ENCODE results near the gene SNX2. TPM values are rescaled to one million over a fixed set of nuclear protein-coding genes. Genes with fewer than 3 reads are reported as not detected.

SNX2 gene
- total RNA-seq, 1 donor from 2014 or later, result 67.3 TPM

DNA sequence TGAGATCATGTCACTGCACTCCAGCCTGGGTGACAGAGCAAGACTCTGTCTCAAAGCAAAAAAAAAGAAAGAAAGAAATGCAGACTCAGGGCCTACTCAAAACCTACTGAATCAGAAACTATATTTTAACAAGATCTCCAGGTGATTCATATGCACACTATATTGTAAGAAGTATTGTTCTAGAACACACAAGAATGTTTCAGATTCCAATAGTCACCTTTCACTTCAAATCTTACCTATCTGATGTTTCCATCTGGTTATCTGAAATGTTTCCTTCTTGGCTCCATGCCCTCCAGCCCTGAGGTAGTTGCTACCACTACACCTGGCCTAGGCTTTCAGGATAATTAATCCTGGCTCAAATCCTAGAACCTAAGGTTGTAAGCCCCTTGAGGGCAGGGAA is 36.8 kb upstream of the SNX2 start:
- Mint-ChIP-seq H3K4me1 (ENCODE audit: unreplicated experiment) (no peaks in the 10 kb centered on the region), H3K36me3 (no peaks in the 10 kb centered on the region), H3K27me3 (no peaks in the 10 kb centered on the region), H3K9me3 (no peaks in the 10 kb centered on the region), H3K4me3 (no peak overlapping the region), H3K27ac (no peak overlapping the region)
- DNase-seq (ENCODE audit: extremely low spot score, unreplicated experiment), result no peak
- TF ChIP-seq, protein P1, sequence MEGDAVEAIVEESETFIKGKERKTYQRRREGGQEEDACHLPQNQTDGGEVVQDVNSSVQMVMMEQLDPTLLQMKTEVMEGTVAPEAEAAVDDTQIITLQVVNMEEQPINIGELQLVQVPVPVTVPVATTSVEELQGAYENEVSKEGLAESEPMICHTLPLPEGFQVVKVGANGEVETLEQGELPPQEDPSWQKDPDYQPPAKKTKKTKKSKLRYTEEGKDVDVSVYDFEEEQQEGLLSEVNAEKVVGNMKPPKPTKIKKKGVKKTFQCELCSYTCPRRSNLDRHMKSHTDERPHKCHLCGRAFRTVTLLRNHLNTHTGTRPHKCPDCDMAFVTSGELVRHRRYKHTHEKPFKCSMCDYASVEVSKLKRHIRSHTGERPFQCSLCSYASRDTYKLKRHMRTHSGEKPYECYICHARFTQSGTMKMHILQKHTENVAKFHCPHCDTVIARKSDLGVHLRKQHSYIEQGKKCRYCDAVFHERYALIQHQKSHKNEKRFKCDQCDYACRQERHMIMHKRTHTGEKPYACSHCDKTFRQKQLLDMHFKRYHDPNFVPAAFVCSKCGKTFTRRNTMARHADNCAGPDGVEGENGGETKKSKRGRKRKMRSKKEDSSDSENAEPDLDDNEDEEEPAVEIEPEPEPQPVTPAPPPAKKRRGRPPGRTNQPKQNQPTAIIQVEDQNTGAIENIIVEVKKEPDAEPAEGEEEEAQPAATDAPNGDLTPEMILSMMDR (conservative IDR thresholded peaks at IDR 0.05), result no peak

DNA sequence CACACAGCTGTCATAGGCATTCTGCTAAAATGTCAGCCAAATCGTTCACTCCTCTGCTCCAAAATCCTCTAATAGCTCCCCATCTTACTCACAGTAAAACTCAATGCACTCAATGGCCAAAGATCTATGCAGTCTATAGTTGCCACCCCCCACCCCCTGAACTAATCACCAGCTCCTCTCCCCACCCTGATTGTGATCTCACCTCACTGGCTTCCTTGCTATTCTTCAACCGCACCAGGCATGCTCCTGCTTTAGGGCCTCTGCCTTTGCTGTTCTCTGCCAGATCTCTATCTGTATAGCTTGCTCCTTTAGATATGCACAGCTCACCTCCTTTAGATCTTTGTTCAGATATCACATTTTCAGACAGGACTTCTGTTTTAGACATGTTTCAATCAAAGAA is 33.2 kb upstream of the SNX2 start:
- DNase-seq (ENCODE audit: extremely low spot score, unreplicated experiment), result no peak
- H3K4me3 Mint-ChIP-seq, result no peak overlapping the region
- H3K27me3 Mint-ChIP-seq, result peaks cover 3% of the 10 kb centered on the region
- no peaks in the 10 kb centered on the region for H3K4me1 Mint-ChIP-seq (ENCODE audit: unreplicated experiment)
- no peaks in the 10 kb centered on the region for H3K36me3 Mint-ChIP-seq
- TF ChIP-seq, protein P1 (conservative IDR thresholded peaks at IDR 0.05), result no peak
- no peak overlapping the region for H3K27ac Mint-ChIP-seq
- H3K9me3 Mint-ChIP-seq, result no peaks in the 10 kb centered on the region

DNA sequence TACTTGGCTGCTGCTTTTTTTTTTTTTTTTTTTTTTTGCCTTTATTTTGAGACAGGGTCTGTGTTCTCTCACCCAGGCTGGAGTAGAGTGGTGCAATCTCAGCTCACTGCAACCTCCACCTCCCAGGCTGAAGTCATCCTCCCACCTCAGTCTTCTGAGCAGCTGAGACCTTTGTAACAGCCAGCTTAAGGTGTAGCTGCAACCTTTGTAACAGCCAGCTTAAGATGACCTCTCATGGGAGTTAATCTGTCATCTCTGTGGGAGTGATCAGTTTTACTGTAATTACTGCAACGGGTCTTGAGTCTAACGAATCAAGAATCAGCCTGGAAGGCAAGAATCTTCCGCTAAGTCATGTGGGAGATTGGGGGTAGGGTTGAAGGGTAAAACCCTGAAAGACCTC is 31.6 kb upstream of the SNX2 start:
- Mint-ChIP-seq H3K36me3 (no peaks in the 10 kb centered on the region), H3K27ac (no peak overlapping the region), H3K4me1 (ENCODE audit: unreplicated experiment) (no peaks in the 10 kb centered on the region), H3K9me3 (no peaks in the 10 kb centered on the region), H3K4me3 (no peak overlapping the region), H3K27me3 (peaks cover 5% of the 10 kb centered on the region)
- no peak for DNase-seq (ENCODE audit: extremely low spot score, unreplicated experiment)
- TF ChIP-seq, protein P1 (conservative IDR thresholded peaks at IDR 0.05), result no peak

DNA sequence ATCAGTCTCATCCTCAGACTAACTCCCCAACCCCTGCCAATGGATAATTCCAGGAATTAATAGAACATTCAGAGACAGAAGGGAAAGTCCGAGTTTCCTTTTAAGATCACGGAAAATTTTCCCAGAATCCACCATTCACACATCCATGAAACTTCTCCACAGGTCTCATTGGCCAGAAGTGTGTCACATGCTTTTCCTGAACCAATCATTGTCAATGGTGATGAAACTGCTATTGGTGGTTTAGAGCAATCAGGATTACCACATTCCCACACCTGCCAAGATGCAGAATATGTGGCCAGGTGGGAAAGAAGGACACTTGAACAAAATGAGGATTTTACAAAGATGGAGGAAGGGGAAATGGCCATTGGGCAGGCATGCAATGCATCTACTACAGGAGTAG is 29.3 kb upstream of the SNX2 start:
- Mint-ChIP-seq H3K36me3 (no peaks in the 10 kb centered on the region), H3K27ac (no peak overlapping the region), H3K9me3 (no peaks in the 10 kb centered on the region), H3K4me1 (ENCODE audit: unreplicated experiment) (no peaks in the 10 kb centered on the region), H3K4me3 (no peak overlapping the region), H3K27me3 (peaks cover 5% of the 10 kb centered on the region)
- TF ChIP-seq, protein P1 (conservative IDR thresholded peaks at IDR 0.05), result no peak
- no peak for DNase-seq (ENCODE audit: extremely low spot score, unreplicated experiment)

DNA sequence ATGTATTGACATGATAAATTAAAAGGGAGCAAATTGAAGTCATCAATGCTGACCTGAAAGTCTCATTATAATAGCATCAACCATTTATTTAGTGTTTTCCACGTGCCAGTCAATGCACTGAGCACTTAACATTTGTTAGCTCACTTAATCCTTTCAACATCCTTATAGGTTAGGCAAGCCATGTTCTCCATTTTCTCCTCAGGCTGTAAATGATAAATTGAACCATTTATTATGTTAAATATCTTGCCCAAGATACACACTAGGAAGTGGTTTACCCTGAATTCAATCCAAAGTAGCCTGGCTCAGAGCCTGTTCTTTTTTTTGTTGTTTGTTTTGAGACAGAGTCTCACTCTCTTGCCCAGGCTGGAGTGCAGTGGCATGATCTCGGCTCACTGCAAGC is 25.0 kb upstream of the SNX2 start:
- Mint-ChIP-seq H3K36me3 (no peaks in the 10 kb centered on the region), H3K27ac (no peak overlapping the region), H3K4me1 (ENCODE audit: unreplicated experiment) (peaks cover 3% of the 10 kb centered on the region), H3K4me3 (no peak overlapping the region), H3K27me3 (peaks cover 8% of the 10 kb centered on the region), H3K9me3 (peaks cover 8% of the 10 kb centered on the region)
- no peak for DNase-seq (ENCODE audit: extremely low spot score, unreplicated experiment)
- TF ChIP-seq, protein P1 (conservative IDR thresholded peaks at IDR 0.05), result no peak

DNA sequence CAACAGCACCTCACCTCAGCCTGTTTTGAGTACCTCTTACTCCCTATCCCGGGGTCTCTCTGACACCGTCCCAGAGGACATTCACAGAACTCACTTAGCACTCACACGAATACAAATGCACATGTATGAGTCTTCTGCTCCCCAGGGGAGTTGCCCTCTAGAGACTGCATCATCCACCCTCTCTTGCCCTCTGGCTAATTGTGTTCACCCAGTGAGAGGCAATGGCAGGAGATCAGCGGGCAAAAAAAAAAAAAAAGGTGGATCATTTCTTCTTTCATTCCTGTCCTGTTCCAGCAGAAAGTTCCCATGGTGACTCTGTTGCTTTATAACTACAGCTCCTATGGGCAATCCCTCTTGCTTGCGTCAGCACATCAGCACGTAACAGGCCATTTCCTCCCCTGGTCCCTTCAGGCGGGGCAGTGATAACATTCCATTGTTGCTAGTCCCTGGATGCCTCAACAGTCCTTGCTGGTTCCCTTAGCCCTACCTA is 23.5 kb upstream of the SNX2 start:
- peaks cover 3% of the 10 kb centered on the region for H3K4me1 Mint-ChIP-seq (ENCODE audit: unreplicated experiment)
- TF ChIP-seq, protein P1 (conservative IDR thresholded peaks at IDR 0.05), result no peak
- peaks cover 8% of the 10 kb centered on the region for H3K9me3 Mint-ChIP-seq
- peaks cover 8% of the 10 kb centered on the region for H3K27me3 Mint-ChIP-seq
- H3K36me3 Mint-ChIP-seq, result no peaks in the 10 kb centered on the region
- peak overlapping the region; percentile 39 for H3K4me3 Mint-ChIP-seq
- H3K27ac Mint-ChIP-seq, result peak overlapping the region; percentile 96
- DNase-seq (ENCODE audit: extremely low spot score, unreplicated experiment), result no peak
